Parathyroid adenoma (tissue), 2 donors: ENCODE measurements around the gene ZBP1.

Source experiments
- H2AFZ ChIP-seq: fragments of 300-600 bp; sonication (generic); one replicate; pipeline ENCODE4 v1.7.0; 2017; ENCODE audit warnings: antibody characterized with exemption, mild to moderate bottlenecking
- H3K27ac ChIP-seq: fragments of 300-600 bp; sonication (generic); one replicate; pipeline ENCODE4 v1.7.0; 2017
- H3K27me3 ChIP-seq: fragments of 300-600 bp; sonication (generic); one replicate; pipeline ENCODE4 v1.7.0; 2017; ENCODE audit warnings: low read length; ENCODE audit not compliant: control insufficient read depth, insufficient read depth
- H3K36me3 ChIP-seq: fragments of 300-600 bp; sonication (generic); one replicate; pipeline ENCODE4 v1.7.0; 2017; ENCODE audit warnings: low read length; ENCODE audit not compliant: control insufficient read depth, insufficient read depth
- H3K4me1 ChIP-seq: fragments of 300-600 bp; sonication (generic); one replicate; pipeline ENCODE4 v1.7.0; 2017; ENCODE audit warnings: control low read depth
- H3K4me2 ChIP-seq: fragments of 300-600 bp; sonication (generic); one replicate; pipeline ENCODE4 v1.7.0; 2017; ENCODE audit warnings: low read length
- H3K4me3 ChIP-seq: fragments of 300-600 bp; sonication (generic); one replicate; pipeline ENCODE4 v1.7.0; 2017; ENCODE audit warnings: low read depth, low read length
- H3K79me2 ChIP-seq: fragments of 300-600 bp; sonication (generic); one replicate; pipeline ENCODE4 v1.7.0; 2017; ENCODE audit warnings: control low read depth
- H3K9ac ChIP-seq: fragments of 300-600 bp; sonication (generic); one replicate; pipeline ENCODE4 v1.7.0; 2017; ENCODE audit warnings: mild to moderate bottlenecking
- H3K9me3 ChIP-seq: fragments of 300-600 bp; sonication (generic); one replicate; pipeline ENCODE4 v1.7.0; 2017; ENCODE audit warnings: low read length; ENCODE audit not compliant: control insufficient read depth
- TF ChIP-seq, protein P1 (sequence below): fragments of 300-600 bp; sonication (generic); IDR thresholded peaks from one replicate; pipeline ENCODE4 v1.7.0; 2017; ENCODE audit warnings: antibody characterized with exemption, mild to moderate bottlenecking
- donor health status: primary hyperparathyroidism.

ZBP1 gene

DNA sequence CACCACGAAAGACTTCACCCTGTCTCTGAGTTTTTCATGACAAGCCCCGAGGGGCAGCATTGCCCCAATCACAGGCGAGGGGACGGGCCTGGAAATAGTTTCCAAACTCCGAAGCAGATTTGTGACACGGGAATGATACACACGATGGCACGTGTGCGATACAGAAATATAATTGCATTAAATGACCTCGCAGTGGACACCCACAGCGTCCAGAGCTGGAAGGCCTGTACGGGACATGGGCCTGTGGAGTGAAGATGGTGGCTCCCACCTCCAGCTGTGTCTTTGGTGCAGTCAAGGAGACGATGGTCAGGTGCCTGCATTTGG, 46.6 kb upstream of the ZBP1 start:
- Histone ChIP-seq H3K9ac (no peak overlapping the region), H3K4me3 (no peak overlapping the region), H3K9me3 (no peaks in the 10 kb centered on the region), H3K27ac (no peak overlapping the region), H3K36me3 (no peaks in the 10 kb centered on the region), H3K4me1 (no peaks in the 10 kb centered on the region), H3K4me2 (no peak overlapping the region), H3K79me2 (no peaks in the 10 kb centered on the region), H2AFZ (no peak overlapping the region), H3K27me3 (no peaks in the 10 kb centered on the region)
- TF ChIP-seq, protein P1, sequence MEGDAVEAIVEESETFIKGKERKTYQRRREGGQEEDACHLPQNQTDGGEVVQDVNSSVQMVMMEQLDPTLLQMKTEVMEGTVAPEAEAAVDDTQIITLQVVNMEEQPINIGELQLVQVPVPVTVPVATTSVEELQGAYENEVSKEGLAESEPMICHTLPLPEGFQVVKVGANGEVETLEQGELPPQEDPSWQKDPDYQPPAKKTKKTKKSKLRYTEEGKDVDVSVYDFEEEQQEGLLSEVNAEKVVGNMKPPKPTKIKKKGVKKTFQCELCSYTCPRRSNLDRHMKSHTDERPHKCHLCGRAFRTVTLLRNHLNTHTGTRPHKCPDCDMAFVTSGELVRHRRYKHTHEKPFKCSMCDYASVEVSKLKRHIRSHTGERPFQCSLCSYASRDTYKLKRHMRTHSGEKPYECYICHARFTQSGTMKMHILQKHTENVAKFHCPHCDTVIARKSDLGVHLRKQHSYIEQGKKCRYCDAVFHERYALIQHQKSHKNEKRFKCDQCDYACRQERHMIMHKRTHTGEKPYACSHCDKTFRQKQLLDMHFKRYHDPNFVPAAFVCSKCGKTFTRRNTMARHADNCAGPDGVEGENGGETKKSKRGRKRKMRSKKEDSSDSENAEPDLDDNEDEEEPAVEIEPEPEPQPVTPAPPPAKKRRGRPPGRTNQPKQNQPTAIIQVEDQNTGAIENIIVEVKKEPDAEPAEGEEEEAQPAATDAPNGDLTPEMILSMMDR, result no peak

DNA sequence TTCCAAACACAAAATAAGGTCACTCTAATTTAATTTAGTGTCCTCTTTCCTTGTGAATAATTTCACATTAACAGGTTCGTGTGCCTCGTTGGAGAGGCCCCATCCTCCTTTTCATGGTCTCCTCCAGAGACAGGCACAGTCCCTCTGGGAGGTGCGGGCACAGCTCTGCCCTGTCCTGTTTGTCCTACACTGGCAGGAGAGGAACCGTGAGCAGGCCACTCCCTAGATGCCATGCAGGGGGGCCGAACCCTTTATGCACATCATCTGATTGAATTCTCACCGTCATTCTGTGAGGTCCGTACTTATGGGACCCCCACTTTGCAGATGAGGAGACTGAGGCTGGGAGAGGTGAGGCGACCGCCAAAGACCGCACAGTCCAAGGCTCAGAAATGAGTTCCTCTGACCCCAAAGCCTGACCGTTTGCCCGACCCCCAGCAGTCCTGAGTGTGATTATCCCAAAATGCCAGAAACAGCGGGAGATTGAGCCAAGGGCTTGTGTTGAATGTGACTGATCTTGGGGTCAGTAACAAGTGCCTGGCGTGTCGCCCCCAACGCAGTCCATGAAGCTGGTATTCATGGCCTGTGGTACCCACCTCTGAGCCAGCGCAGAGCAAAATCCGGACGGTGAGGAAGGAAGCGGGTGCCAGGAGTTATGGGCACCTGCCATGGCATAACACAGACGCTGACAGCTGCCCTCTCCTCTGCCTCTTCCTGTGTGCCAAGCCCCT, 46.0 kb upstream of the ZBP1 start:
- H3K9ac ChIP-seq, result no peak overlapping the region
- H3K79me2 ChIP-seq, result no peaks in the 10 kb centered on the region
- H3K4me3 ChIP-seq, result no peak overlapping the region
- H3K27me3 ChIP-seq, result no peaks in the 10 kb centered on the region
- H3K9me3 ChIP-seq, result no peaks in the 10 kb centered on the region
- no peaks in the 10 kb centered on the region for H3K4me1 ChIP-seq
- no peak overlapping the region for H2AFZ ChIP-seq
- H3K36me3 ChIP-seq, result no peaks in the 10 kb centered on the region
- TF ChIP-seq, protein P1, result no peak
- no peak overlapping the region for H3K27ac ChIP-seq
- no peak overlapping the region for H3K4me2 ChIP-seq

DNA sequence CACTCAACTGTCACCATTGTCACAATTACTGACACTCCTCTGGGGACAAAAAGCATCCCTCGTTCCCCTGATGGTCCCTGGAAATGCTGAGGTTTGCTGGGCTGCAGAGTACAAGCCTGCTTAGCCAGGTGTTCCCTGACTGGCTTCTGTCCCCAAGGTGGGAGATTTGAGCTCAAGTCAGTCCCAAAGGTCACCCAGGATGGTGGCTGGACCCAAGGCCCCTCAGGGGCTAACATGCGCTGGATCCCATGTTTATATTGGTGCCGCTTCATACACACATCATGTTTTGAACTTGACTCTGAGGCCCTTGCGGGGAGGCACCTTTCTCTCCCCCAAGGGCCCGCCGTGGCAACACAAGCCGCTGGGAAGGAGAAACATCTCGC, 45.4 kb upstream of the ZBP1 start:
- no peaks in the 10 kb centered on the region for H3K36me3 ChIP-seq
- no peak overlapping the region for H3K4me3 ChIP-seq
- H3K27me3 ChIP-seq, result no peaks in the 10 kb centered on the region
- no peak overlapping the region for H3K27ac ChIP-seq
- no peak overlapping the region for H3K4me2 ChIP-seq
- TF ChIP-seq, protein P1, result no peak
- H3K9me3 ChIP-seq, result no peaks in the 10 kb centered on the region
- no peaks in the 10 kb centered on the region for H3K79me2 ChIP-seq
- H2AFZ ChIP-seq, result no peak overlapping the region
- H3K4me1 ChIP-seq, result peaks cover 5% of the 10 kb centered on the region
- H3K9ac ChIP-seq, result no peak overlapping the region

DNA sequence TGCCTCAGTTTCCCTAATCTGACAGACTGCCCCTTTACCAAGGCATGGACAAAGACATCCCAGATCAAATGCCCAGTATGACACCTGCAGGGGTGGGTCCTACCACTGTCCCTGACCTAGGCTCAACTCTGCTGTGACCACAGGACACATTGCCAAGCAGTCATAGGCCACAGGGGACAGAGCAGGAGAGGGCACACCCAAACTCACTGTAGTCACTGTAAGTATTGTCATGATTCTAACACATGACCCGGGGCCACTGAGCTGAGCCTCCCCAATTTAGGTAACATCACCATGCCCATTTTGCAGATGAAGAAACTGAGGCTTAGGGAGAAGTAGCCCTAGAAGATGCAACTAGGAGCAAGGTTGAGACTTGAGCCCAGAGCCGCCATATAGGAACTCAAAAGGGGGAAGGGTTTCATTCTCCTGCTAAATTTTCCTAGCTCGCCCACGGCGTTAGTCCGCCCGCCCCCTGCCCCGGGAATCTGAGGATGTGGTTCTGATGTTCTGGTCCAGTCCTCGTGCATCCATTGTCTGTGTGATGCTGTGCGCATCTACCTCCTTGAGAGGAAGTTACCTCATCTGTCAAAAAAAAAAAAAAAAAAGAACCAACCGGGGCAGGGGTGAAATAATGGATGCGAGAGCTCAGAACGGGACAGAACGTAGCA, 44.8 kb upstream of the ZBP1 start:
- no peak overlapping the region for H3K4me3 ChIP-seq
- no peak overlapping the region for H3K4me2 ChIP-seq
- no peak overlapping the region for H2AFZ ChIP-seq
- H3K79me2 ChIP-seq, result no peaks in the 10 kb centered on the region
- no peaks in the 10 kb centered on the region for H3K36me3 ChIP-seq
- H3K9me3 ChIP-seq, result no peaks in the 10 kb centered on the region
- H3K27me3 ChIP-seq, result no peaks in the 10 kb centered on the region
- no peak overlapping the region for H3K9ac ChIP-seq
- no peak overlapping the region for H3K27ac ChIP-seq
- peaks cover 5% of the 10 kb centered on the region for H3K4me1 ChIP-seq
- TF ChIP-seq, protein P1, result no peak

DNA sequence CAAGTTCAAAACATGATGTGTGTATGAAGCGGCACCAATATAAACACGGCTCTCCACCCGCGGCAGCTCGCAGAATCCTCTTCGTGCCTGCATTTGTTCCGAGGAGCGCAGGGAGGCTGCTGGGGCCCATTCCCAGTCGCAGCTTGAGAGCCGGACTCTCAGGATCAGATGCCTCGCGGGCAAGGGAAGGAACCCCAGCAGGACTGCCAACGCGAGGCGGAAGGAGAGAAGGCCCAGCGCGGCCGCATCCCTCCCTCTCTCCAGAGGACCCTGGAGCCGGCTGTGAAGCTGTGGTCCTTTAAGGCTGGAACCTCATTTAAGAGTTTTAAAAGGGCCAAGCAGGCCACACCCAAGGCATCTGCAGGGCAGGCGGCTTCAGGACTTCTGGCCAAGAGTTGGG, 44.2 kb upstream of the ZBP1 start:
- no peaks in the 10 kb centered on the region for H3K36me3 ChIP-seq
- no peak overlapping the region for H3K4me2 ChIP-seq
- no peak overlapping the region for H3K9ac ChIP-seq
- H2AFZ ChIP-seq, result no peak overlapping the region
- H3K27ac ChIP-seq, result no peak overlapping the region
- no peaks in the 10 kb centered on the region for H3K9me3 ChIP-seq
- H3K79me2 ChIP-seq, result no peaks in the 10 kb centered on the region
- H3K27me3 ChIP-seq, result no peaks in the 10 kb centered on the region
- no peak overlapping the region for H3K4me3 ChIP-seq
- TF ChIP-seq, protein P1, result no peak
- peaks cover 5% of the 10 kb centered on the region for H3K4me1 ChIP-seq
